Activated T-helper 17 cell treated with anti-CD3 and anti-CD28 coated beads, Interleukin-2, amount 50 U/mL, for 72 hours (primary cell): ENCODE data around the gene SMARCC1. TPM values are rescaled to one million over a fixed set of nuclear protein-coding genes. Genes with fewer than 3 reads are reported as not detected.
"Not testable (repeated sequence)": the region's sequence is repeated elsewhere in the genome, so short reads cannot be mapped to it uniquely, and the experiment has no call there.

Source experiments
- ATAC-seq: fragments of 150-1000 bp; cut with Tn5 transposase; replicated peaks from 2 replicates; pipeline ENCODE4 v1.10.0; 2021; ENCODE audit warnings: mild to moderate bottlenecking, moderate library complexity
- H3K27ac Mint-ChIP-seq: one replicate; pipeline ENCODE4 v1.8.0; 2022; ENCODE audit warnings: mixed read lengths
- H3K27me3 Mint-ChIP-seq: one replicate; pipeline ENCODE4 v1.8.0; 2022; ENCODE audit warnings: mixed read lengths
- H3K36me3 Mint-ChIP-seq: one replicate; pipeline ENCODE4 v1.8.0; 2022; ENCODE audit warnings: low read depth, mild to moderate bottlenecking, mixed read lengths
- H3K4me1 Mint-ChIP-seq: one replicate; pipeline ENCODE4 v1.8.0; 2022; ENCODE audit warnings: mixed read lengths
- H3K4me3 Mint-ChIP-seq: one replicate; pipeline ENCODE4 v1.8.0; 2022; ENCODE audit warnings: mild to moderate bottlenecking, mixed read lengths
- H3K9me3 Mint-ChIP-seq: one replicate; pipeline ENCODE4 v1.8.0; 2022; ENCODE audit warnings: mixed read lengths
- total RNA-seq, 2 donors: library from RNA; stranded (reverse); gene quantifications; one replicate each; pipeline ENCODE4 v1.2.3, GENCODE V29; 2022

Gene SMARCC1
- total RNA-seq, 2 donors from 2014 or later: 114 to 134 TPM

DNA sequence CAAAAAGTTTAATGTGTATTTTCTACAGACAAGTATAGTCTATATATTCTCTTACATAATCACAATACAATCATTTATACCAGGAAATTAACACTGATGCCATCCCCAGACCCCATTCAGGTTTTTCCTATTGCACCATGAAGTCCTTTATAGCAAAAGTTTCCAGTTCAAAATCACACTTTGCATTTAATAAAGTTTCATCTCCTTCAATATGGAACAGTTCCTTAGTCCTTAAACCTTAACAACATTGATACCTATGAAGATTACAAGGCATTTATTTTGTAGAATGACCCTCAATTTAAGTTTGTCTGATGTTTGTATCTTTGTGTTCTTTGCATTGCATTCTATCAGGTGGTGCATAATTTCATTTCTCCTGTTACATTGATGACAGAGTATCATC, 2.0 kb upstream of the SMARCC1 start:
- H3K27ac Mint-ChIP-seq: no peak overlapping the region
- ATAC-seq: no peak
- H3K36me3 Mint-ChIP-seq: peaks cover 26% of the 10 kb centered on the region
- H3K27me3 Mint-ChIP-seq: no peaks in the 10 kb centered on the region
- no peak overlapping the region for H3K4me3 Mint-ChIP-seq
- no peaks in the 10 kb centered on the region for H3K9me3 Mint-ChIP-seq
- H3K4me1 Mint-ChIP-seq: no peaks in the 10 kb centered on the region

DNA sequence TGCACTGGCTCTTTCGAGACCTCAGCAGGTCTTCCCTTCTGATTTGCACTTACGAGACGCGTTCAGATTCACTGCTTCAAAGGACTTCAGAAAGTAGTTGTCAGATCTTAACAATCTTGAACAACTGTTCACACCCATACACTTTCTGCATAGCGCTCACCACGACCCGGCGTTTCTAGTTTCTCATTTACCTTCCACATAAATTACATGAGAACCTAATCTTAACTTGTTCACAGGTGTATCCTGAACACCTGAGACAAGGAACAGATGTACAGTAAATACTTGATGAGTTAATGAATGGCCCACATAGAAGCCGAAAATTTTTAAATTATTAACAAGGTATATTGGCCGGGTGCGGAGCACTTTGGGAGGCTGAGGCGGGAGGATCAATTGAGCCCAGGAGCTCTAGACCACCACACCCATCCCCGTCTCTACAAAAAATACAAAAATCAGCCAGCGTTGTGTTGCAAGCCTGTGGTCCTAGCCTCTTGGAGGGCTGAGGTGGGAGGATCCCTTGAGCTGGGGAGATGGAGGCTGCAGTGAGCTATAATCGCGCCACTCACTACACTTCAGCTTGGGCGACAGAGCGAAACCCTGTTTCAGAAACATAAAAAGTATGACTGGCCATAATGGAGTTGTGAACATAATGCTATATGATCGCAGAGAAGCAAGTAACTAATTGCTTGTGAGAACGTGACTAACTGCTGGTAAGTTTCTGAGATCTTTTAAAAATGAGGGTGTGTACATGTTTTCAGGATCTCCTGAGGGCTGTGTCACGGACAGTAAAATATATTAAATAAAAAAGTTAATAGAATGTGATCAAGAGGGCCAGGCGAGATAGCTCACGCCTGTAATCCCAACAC, 984 bp upstream of the SMARCC1 start:
- Mint-ChIP-seq H3K36me3 (peaks cover 26% of the 10 kb centered on the region), H3K27ac (peak overlapping the region; percentile 91), H3K4me3 (peak overlapping the region; percentile 98), H3K27me3 (no peaks in the 10 kb centered on the region), H3K9me3 (no peaks in the 10 kb centered on the region), H3K4me1 (no peaks in the 10 kb centered on the region)
- no peak for ATAC-seq

DNA sequence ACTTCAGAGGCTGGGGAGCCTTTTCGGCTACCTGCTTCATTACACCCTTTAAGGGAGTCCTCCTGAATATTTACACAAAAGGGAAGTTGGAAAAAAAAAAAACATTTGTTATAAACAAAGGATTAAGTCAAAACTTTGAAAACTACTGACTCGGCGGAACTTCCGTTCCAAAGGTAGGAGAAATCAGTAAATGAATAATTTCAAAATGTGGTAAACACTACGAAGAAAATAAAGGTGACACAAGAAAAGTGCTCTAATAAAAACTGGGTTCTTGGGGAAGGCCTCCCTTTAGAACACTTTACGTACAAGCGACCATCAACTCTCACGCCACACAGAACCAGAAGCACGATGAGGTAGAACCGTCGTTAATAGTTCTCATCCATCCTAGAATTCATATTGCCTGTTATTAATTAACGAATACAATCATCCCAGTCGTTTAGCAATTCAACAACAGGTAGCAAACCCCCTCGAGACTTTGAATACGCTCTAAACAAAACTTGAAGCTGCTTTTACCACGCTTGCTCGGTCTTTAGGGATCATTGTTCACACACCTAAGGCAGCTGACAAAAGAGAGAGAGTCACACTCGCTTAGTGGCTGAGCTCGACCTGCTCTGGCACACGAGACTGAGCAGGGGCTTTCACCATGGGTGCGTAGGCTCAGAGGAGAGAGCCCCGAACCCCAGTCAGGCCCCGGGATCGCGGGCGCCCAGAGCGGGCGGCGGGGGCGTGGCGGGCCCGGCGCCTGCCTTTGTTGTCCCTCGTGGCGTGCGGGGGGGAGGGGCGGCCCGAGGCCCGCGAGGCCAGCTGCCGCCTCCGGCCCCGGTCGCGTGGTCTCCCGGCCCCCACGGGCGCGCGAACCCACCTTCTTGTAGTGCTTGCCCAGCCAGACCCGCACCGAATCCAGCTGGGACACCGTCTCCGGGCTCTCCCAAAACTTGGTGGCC, 680 bp downstream of the SMARCC1 start:
- peaks cover 30% of the 10 kb centered on the region for H3K36me3 Mint-ChIP-seq
- ATAC-seq: peak; percentile 47
- no peaks in the 10 kb centered on the region for H3K4me1 Mint-ChIP-seq
- peak overlapping the region; percentile 95 for H3K27ac Mint-ChIP-seq
- H3K9me3 Mint-ChIP-seq: no peaks in the 10 kb centered on the region
- H3K4me3 Mint-ChIP-seq: peak overlapping the region; percentile 98
- no peaks in the 10 kb centered on the region for H3K27me3 Mint-ChIP-seq

DNA sequence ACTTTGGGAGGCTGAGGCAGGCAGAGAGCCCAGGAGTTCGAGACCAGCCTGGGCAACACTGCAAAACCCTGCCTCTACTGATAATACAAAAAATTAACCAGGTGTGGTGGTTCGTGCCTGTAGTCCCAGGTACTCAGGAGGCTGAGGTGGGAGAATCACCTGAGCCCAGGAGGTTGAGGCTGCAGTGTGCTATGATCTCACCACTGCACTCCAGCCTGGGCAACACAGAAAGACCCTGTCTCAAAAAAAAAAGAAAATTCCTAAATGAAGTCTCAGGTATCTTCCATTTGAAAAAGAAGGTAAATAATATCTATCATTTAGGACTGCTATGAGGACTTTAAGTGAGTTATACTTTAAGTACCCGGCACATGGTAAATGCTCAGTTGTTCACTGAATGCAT, 2.9 kb downstream of the SMARCC1 start:
- Mint-ChIP-seq H3K9me3 (no peaks in the 10 kb centered on the region), H3K4me3 (peak overlapping the region; percentile 98), H3K27ac (no peak overlapping the region), H3K27me3 (no peaks in the 10 kb centered on the region), H3K36me3 (peaks cover 45% of the 10 kb centered on the region), H3K4me1 (no peaks in the 10 kb centered on the region)
- no peak for ATAC-seq

- no peak overlapping the region for H3K4me3 Mint-ChIP-seq
- H3K36me3 Mint-ChIP-seq: peaks cover 73% of the 10 kb centered on the region
- no peak overlapping the region for H3K27ac Mint-ChIP-seq
- no peaks in the 10 kb centered on the region for H3K27me3 Mint-ChIP-seq
- peaks cover 5% of the 10 kb centered on the region for H3K4me1 Mint-ChIP-seq
- ATAC-seq: no peak
- no peaks in the 10 kb centered on the region for H3K9me3 Mint-ChIP-seq
These were observed 8.9 kb downstream of the SMARCC1 start for GRCh38 chr3:47772788-47773187.

GRCh38 chr3:47772047-47772446, 9.6 kb downstream of the SMARCC1 start:
- peaks cover 73% of the 10 kb centered on the region for H3K36me3 Mint-ChIP-seq
- peaks cover 5% of the 10 kb centered on the region for H3K4me1 Mint-ChIP-seq
- H3K27ac Mint-ChIP-seq: no peak overlapping the region
- no peak overlapping the region for H3K4me3 Mint-ChIP-seq
- no peaks in the 10 kb centered on the region for H3K27me3 Mint-ChIP-seq
- no peak for ATAC-seq
- no peaks in the 10 kb centered on the region for H3K9me3 Mint-ChIP-seq

DNA sequence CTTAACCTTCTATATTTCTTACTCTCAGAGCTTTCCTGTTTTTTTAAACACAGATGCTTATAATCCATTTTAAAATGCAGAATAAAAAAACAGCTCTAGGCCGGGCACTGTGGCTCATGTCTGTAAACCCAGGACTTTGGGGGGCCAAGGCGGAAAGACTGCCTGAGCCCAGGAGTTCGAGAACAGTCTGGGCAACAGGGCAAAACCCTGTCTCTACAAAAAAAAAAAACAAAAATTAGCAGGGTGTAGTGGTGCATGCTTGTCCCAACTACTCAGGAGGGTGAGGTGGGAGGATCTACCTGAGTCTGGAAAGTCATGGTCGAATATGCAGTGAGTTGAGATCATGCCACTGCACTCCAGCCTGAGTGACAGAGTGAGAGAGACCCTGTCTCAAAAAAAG, 15.5 kb downstream of the SMARCC1 start:
- no peak for ATAC-seq
- no peak overlapping the region for H3K27ac Mint-ChIP-seq

DNA sequence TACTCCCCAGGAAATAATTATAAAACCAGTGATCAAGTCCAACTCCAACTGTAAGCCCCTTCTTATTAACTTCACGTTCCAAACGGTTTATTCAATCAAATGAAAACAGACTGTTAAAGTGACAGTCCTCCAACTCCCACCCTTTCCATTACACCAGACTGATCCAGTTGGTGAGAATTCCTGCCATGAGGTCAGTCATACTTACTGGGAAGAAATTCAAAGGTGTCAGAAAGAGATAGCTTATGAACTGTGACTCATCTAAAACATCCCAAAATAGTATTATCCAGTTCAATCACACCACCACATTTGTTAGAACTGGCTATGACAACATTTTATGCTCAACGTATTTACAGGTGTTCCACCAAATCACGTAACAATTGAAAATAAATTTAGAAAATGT, 19.5 kb downstream of the SMARCC1 start:
- H3K27me3 Mint-ChIP-seq: no peaks in the 10 kb centered on the region
- H3K9me3 Mint-ChIP-seq: no peaks in the 10 kb centered on the region
- H3K4me3 Mint-ChIP-seq: no peak overlapping the region
- peaks cover 78% of the 10 kb centered on the region for H3K36me3 Mint-ChIP-seq
- peak overlapping the region; percentile 18 for H3K27ac Mint-ChIP-seq
- ATAC-seq: no peak
- H3K4me1 Mint-ChIP-seq: no peaks in the 10 kb centered on the region

More for the DNA sequence above, 15.5 kb downstream of the SMARCC1 start:
- Mint-ChIP-seq H3K9me3 (no peaks in the 10 kb centered on the region), H3K4me1 (peaks cover 5% of the 10 kb centered on the region), H3K4me3 (no peak overlapping the region), H3K36me3 (peaks cover 74% of the 10 kb centered on the region), H3K27me3 (no peaks in the 10 kb centered on the region)

DNA sequence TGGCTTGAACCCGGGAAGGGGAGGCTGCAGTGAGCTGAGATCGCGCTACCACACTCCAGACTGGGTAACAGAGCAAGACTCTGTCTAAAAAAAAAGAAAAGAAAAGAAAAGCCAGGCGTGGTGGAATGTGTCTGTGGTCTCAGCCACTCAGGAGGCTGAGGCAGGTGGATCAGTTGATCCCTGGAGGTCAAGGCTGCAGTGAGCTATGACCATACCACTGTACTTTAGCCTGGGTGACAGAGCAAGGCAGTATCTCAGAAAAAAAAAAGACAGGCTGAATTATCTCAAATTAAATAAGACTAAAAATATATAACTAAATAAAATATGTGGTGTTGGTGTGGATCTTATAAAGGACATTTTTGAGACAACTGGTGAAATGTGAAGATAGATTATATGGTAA, 20.6 kb downstream of the SMARCC1 start:
- no peak overlapping the region for H3K4me3 Mint-ChIP-seq
- no peak for ATAC-seq
- peaks cover 4% of the 10 kb centered on the region for H3K4me1 Mint-ChIP-seq
- H3K36me3 Mint-ChIP-seq: peaks cover 81% of the 10 kb centered on the region
- H3K9me3 Mint-ChIP-seq: no peaks in the 10 kb centered on the region
- H3K27me3 Mint-ChIP-seq: no peaks in the 10 kb centered on the region
- peak overlapping the region; percentile 28 for H3K27ac Mint-ChIP-seq

DNA sequence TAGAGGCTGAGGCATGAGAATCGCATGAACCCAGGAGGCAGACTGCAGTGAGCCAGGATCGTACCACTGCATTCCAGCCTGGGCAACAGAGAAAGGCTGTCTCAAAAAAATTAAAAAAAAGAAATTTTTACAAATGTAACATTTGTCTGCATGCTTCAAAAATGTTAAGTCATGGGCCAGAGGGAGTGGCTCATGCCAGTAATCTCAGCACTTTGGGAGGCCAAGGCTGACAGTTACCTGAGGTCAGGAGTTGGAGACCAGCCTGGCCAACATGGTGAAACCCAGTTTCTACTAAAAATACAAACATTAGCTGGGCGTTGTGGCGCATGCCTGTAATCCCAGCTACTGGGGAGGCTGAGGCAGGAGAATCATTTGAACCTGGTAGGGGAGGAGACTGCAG, 21.5 kb downstream of the SMARCC1 start:
- ATAC-seq, H3K4me3 Mint-ChIP-seq, H3K9me3 Mint-ChIP-seq, H3K27me3 Mint-ChIP-seq, H3K4me1 Mint-ChIP-seq: not testable (repeated sequence)
- Mint-ChIP-seq H3K27ac (peak overlapping the region; percentile 28), H3K36me3 (peaks cover 73% of the 10 kb centered on the region)

DNA sequence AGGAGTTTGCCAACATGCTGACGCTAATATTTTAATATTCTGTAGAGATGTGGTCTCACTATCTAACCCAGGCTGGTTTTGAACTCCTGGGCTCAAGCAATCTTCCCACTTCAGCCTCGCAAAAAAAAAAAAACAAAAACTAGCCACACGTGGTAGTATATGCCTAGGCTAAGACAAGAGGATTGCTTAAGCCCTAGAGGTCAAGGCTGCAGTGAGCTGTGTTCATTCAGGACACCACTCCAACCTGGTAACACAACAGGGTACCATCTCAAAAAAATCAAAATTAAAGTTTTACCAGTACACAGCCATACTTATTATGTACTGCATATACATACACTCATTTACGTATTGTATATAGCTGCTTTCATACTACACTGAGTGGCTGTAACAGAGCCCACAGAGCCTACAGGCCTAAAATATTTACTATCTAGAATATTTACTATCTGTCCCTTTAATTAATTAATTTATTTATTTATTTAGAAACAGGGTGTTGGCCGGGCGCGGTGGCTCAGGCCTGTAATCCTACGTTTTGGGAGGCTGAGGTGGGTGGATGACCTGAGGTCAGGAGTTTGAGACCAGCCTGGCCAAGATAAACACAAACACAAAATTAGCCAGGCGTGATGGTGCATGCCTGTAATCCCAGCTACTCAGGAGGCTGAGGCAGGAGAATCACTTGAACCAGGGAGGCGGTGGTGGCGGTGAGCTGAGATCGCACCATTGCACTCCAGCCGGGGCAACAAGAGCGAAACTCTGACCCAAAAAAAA, 23.2 kb downstream of the SMARCC1 start:
- Mint-ChIP-seq H3K4me3 (no peak overlapping the region), H3K36me3 (peaks cover 69% of the 10 kb centered on the region), H3K9me3 (no peaks in the 10 kb centered on the region), H3K27ac (no peak overlapping the region), H3K4me1 (peaks cover 4% of the 10 kb centered on the region), H3K27me3 (no peaks in the 10 kb centered on the region)
- ATAC-seq: no peak

GRCh38 chr3:47752716-47753115, 29.0 kb downstream of the SMARCC1 start:
- no peaks in the 10 kb centered on the region for H3K27me3 Mint-ChIP-seq
- no peak overlapping the region for H3K27ac Mint-ChIP-seq
- no peaks in the 10 kb centered on the region for H3K9me3 Mint-ChIP-seq
- H3K36me3 Mint-ChIP-seq: peaks cover 54% of the 10 kb centered on the region
- H3K4me3 Mint-ChIP-seq: no peak overlapping the region
- ATAC-seq: no peak
- H3K4me1 Mint-ChIP-seq: peaks cover 8% of the 10 kb centered on the region

- H3K36me3 Mint-ChIP-seq: peaks cover 43% of the 10 kb centered on the region
- H3K27ac Mint-ChIP-seq, H3K9me3 Mint-ChIP-seq, ATAC-seq, H3K27me3 Mint-ChIP-seq, H3K4me3 Mint-ChIP-seq, H3K4me1 Mint-ChIP-seq: not testable (repeated sequence)
These were observed 30.8 kb downstream of the SMARCC1 start for GRCh38 chr3:47750811-47751354.

DNA sequence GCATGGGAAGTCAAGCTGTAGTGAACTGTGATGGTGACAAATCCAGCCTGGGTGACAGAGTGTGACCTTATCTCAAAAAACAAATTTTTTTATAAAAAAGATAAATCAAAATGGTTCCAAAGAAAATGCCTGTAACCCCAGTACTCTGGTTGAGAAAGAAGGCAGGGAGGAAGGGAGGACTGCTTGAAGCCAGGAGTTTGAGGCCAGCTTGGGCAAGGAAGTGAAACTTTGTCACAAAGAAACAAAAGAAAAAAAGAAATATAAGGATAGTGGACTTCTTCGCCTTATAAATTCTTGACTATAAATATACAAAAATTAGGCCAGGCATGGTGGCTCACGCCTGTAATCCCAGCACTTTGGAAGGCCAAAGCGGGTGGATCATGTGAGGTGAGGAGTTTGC, 34.1 kb downstream of the SMARCC1 start:
- ATAC-seq: no peak
- Mint-ChIP-seq H3K4me3 (no peak overlapping the region), H3K36me3 (peaks cover 58% of the 10 kb centered on the region), H3K27me3 (no peaks in the 10 kb centered on the region), H3K9me3 (no peaks in the 10 kb centered on the region), H3K4me1 (peaks cover 9% of the 10 kb centered on the region), H3K27ac (no peak overlapping the region)
